Rectal smooth muscle tissue (tissue), 1 donor: ENCODE data around the gene OCEL1.

ENCODE experiments used
- H3K27ac ChIP-seq: one replicate; pipeline ENCODE4 v1.7.0; 2013; ENCODE audit warnings: low read depth, low read length, inconsistent platforms
- H3K27me3 ChIP-seq: one replicate; pipeline ENCODE4 v1.7.0; 2013; ENCODE audit warnings: low read length; ENCODE audit not compliant: control insufficient read depth, insufficient read depth
- H3K36me3 ChIP-seq: one replicate; pipeline ENCODE4 v1.7.0; 2013; ENCODE audit warnings: low read length; ENCODE audit not compliant: control insufficient read depth, insufficient read depth
- H3K4me1 ChIP-seq: one replicate; pipeline ENCODE4 v1.7.0; 2013; ENCODE audit warnings: low read length; ENCODE audit not compliant: control insufficient read depth, insufficient read depth
- H3K4me3 ChIP-seq: one replicate; pipeline ENCODE4 v1.7.0; 2013; ENCODE audit warnings: low read length
- H3K9ac ChIP-seq: one replicate; pipeline ENCODE4 v1.7.0; 2013; ENCODE audit warnings: low read length

The OCEL1 gene

GRCh38 chr19:17197666-17198065 lies 28.4 kb upstream of the OCEL1 start:
- peaks cover 47% of the 10 kb centered on the region for H3K36me3 ChIP-seq

GRCh38 chr19:17200408-17201079 lies 25.5 kb upstream of the OCEL1 start:
- no peaks in the 10 kb centered on the region for H3K4me1 ChIP-seq
- H3K36me3 ChIP-seq: peaks cover 33% of the 10 kb centered on the region
- no peak overlapping the region for H3K27ac ChIP-seq
- no peaks in the 10 kb centered on the region for H3K27me3 ChIP-seq
- H3K4me3 ChIP-seq: no peak overlapping the region
- no peak overlapping the region for H3K9ac ChIP-seq

More at GRCh38 chr19:17197666-17198065, 28.4 kb upstream of the OCEL1 start:
- Histone ChIP-seq H3K4me1 (no peaks in the 10 kb centered on the region), H3K27ac (no peak overlapping the region), H3K9ac (no peak overlapping the region), H3K27me3 (no peaks in the 10 kb centered on the region), H3K4me3 (no peak overlapping the region)

GRCh38 chr19:17202249-17202648 lies 23.8 kb upstream of the OCEL1 start:
- H3K4me3 ChIP-seq: no peak overlapping the region
- no peaks in the 10 kb centered on the region for H3K27me3 ChIP-seq
- peaks cover 37% of the 10 kb centered on the region for H3K36me3 ChIP-seq
- H3K9ac ChIP-seq: no peak overlapping the region
- no peaks in the 10 kb centered on the region for H3K4me1 ChIP-seq
- no peak overlapping the region for H3K27ac ChIP-seq

GRCh38 chr19:17202713-17203112 lies 23.3 kb upstream of the OCEL1 start:
- no peak overlapping the region for H3K27ac ChIP-seq
- no peaks in the 10 kb centered on the region for H3K27me3 ChIP-seq
- H3K36me3 ChIP-seq: peaks cover 35% of the 10 kb centered on the region
- H3K9ac ChIP-seq: no peak overlapping the region
- H3K4me1 ChIP-seq: no peaks in the 10 kb centered on the region
- H3K4me3 ChIP-seq: no peak overlapping the region

- H3K4me1 ChIP-seq: no peaks in the 10 kb centered on the region
- H3K9ac ChIP-seq: no peak overlapping the region
- no peak overlapping the region for H3K27ac ChIP-seq
- H3K27me3 ChIP-seq: no peaks in the 10 kb centered on the region
- H3K36me3 ChIP-seq: peaks cover 42% of the 10 kb centered on the region
- H3K4me3 ChIP-seq: no peak overlapping the region
Observed at GRCh38 chr19:17205237-17206140, 20.5 kb upstream of the OCEL1 start.

GRCh38 chr19:17206736-17207581 lies 19.1 kb upstream of the OCEL1 start:
- no peak overlapping the region for H3K27ac ChIP-seq
- H3K27me3 ChIP-seq: no peaks in the 10 kb centered on the region
- H3K4me1 ChIP-seq: no peaks in the 10 kb centered on the region
- H3K9ac ChIP-seq: no peak overlapping the region
- H3K4me3 ChIP-seq: no peak overlapping the region
- peaks cover 38% of the 10 kb centered on the region for H3K36me3 ChIP-seq

- H3K27me3 ChIP-seq: no peaks in the 10 kb centered on the region
- H3K9ac ChIP-seq: no peak overlapping the region
- no peak overlapping the region for H3K27ac ChIP-seq
- H3K4me1 ChIP-seq: no peaks in the 10 kb centered on the region
- no peak overlapping the region for H3K4me3 ChIP-seq
- H3K36me3 ChIP-seq: peaks cover 29% of the 10 kb centered on the region
Observed at GRCh38 chr19:17209126-17210036, 16.6 kb upstream of the OCEL1 start.

GRCh38 chr19:17210296-17210695 lies 15.7 kb upstream of the OCEL1 start:
- no peak overlapping the region for H3K27ac ChIP-seq
- peaks cover 29% of the 10 kb centered on the region for H3K36me3 ChIP-seq

GRCh38 chr19:17211547-17212446 lies 14.2 kb upstream of the OCEL1 start:
- peaks cover 24% of the 10 kb centered on the region for H3K36me3 ChIP-seq
- H3K4me3 ChIP-seq: no peak overlapping the region
- H3K27me3 ChIP-seq: no peaks in the 10 kb centered on the region

More at GRCh38 chr19:17210296-17210695, 15.7 kb upstream of the OCEL1 start:
- Histone ChIP-seq H3K27me3 (no peaks in the 10 kb centered on the region), H3K4me3 (no peak overlapping the region), H3K9ac (no peak overlapping the region), H3K4me1 (peaks cover 3% of the 10 kb centered on the region)

GRCh38 chr19:17213334-17213733 lies 12.7 kb upstream of the OCEL1 start:
- Histone ChIP-seq H3K4me3 (no peak overlapping the region), H3K36me3 (peaks cover 30% of the 10 kb centered on the region), H3K27ac (no peak overlapping the region), H3K27me3 (no peaks in the 10 kb centered on the region), H3K9ac (no peak overlapping the region), H3K4me1 (peaks cover 6% of the 10 kb centered on the region)

More at GRCh38 chr19:17211547-17212446, 14.2 kb upstream of the OCEL1 start:
- no peak overlapping the region for H3K27ac ChIP-seq
- no peak overlapping the region for H3K9ac ChIP-seq
- peaks cover 6% of the 10 kb centered on the region for H3K4me1 ChIP-seq
